H9 (cell line): ENCODE results near the gene USP37. TPM values are rescaled to one million over a fixed set of nuclear protein-coding genes. Genes with fewer than 3 reads are reported as not detected.
A peak's percentile ranks its signal among the peaks of the same experiment; 100 is the strongest.

Experiments
- DNase-seq: peaks from one replicate; pipeline ENCODE4 v3.0.0-alpha.2; 2017
- H2AFZ ChIP-seq: one replicate; pipeline ENCODE4 v1.6.1; 2013; ENCODE audit warnings: mild to moderate bottlenecking, low read length, control low read depth, moderate library complexity
- H2AK5ac ChIP-seq: 2 replicates; pipeline ENCODE4 v1.6.1; 2013; ENCODE audit warnings: low read length, control low read depth, mixed read lengths; ENCODE audit not compliant: insufficient read length
- H2BK120ac ChIP-seq: one replicate; pipeline ENCODE4 v1.6.1; 2013; ENCODE audit warnings: low read depth, mild to moderate bottlenecking, low read length, control low read depth, inconsistent platforms; ENCODE audit not compliant: poor library complexity, severe bottlenecking
- H2BK12ac ChIP-seq: 2 replicates; pipeline ENCODE4 v1.6.1; 2013; ENCODE audit warnings: low read length, control low read depth, mixed read lengths, low read depth; ENCODE audit not compliant: insufficient read length
- H2BK15ac ChIP-seq: 2 replicates; pipeline ENCODE4 v1.6.1; 2013; ENCODE audit warnings: low read depth, low read length, control low read depth
- H2BK20ac ChIP-seq: one replicate; pipeline ENCODE4 v1.6.1; 2013; ENCODE audit warnings: low read depth, mild to moderate bottlenecking, low read length, control low read depth, inconsistent platforms; ENCODE audit not compliant: poor library complexity, severe bottlenecking
- H2BK5ac ChIP-seq: 2 replicates; pipeline ENCODE4 v1.6.1; 2013; ENCODE audit warnings: low read length, control low read depth, mixed read lengths; ENCODE audit not compliant: insufficient read length
- H3K14ac ChIP-seq: 2 replicates; pipeline ENCODE4 v1.6.1; 2013; ENCODE audit warnings: low read length, control low read depth; ENCODE audit not compliant: insufficient read depth
- H3K18ac ChIP-seq: 2 replicates; pipeline ENCODE4 v1.6.1; 2013; ENCODE audit warnings: low read depth, mild to moderate bottlenecking, mixed read lengths, low read length, control low read depth; ENCODE audit not compliant: insufficient read length
- H3K23ac ChIP-seq: 2 replicates; pipeline ENCODE4 v1.6.1; 2013; ENCODE audit warnings: low read length, control low read depth, mixed read lengths, low read depth; ENCODE audit not compliant: insufficient read length
- H3K23me2 ChIP-seq: 2 replicates; pipeline ENCODE4 v1.6.1; 2013; ENCODE audit warnings: low read depth, mild to moderate bottlenecking, mixed read lengths, low read length, control low read depth; ENCODE audit not compliant: insufficient read length, poor library complexity, severe bottlenecking
- H3K27ac ChIP-seq: 2 replicates; pipeline ENCODE4 v1.5.1; 2013; ENCODE audit warnings: low read length, control low read depth, mixed read lengths, low read depth; ENCODE audit not compliant: insufficient read length
- H3K27me3 ChIP-seq: 2 replicates; pipeline ENCODE4 v1.6.1; 2013; ENCODE audit warnings: low read length, control low read depth, inconsistent platforms; ENCODE audit not compliant: insufficient read depth
- H3K4ac ChIP-seq: 2 replicates; pipeline ENCODE4 v1.6.1; 2013; ENCODE audit warnings: low read depth, mild to moderate bottlenecking, control low read depth, inconsistent platforms, low read length, moderate library complexity
- H3K4me1 ChIP-seq: 2 replicates; pipeline ENCODE4 v1.6.1; 2013; ENCODE audit warnings: low read length, control low read depth, inconsistent platforms; ENCODE audit not compliant: insufficient read depth
- H3K4me2 ChIP-seq: 2 replicates; pipeline ENCODE4 v1.6.1; 2013; ENCODE audit warnings: low read length, control low read depth, mixed read lengths; ENCODE audit not compliant: insufficient read length, insufficient read depth
- H3K56ac ChIP-seq: 2 replicates; pipeline ENCODE4 v1.6.1; 2013; ENCODE audit warnings: low read depth, mild to moderate bottlenecking, mixed read lengths, low read length, control low read depth; ENCODE audit not compliant: insufficient read length
- H3K79me1 ChIP-seq: 2 replicates; pipeline ENCODE4 v1.6.1; 2013; ENCODE audit warnings: low read depth, mild to moderate bottlenecking, moderate library complexity, low read length, control low read depth, inconsistent platforms; ENCODE audit not compliant: insufficient read depth, poor library complexity, severe bottlenecking
- H3K79me2 ChIP-seq: 2 replicates; pipeline ENCODE4 v1.6.1; 2013; ENCODE audit warnings: low read length, control low read depth, inconsistent platforms; ENCODE audit not compliant: insufficient read depth
- H3K9ac ChIP-seq: 2 replicates; pipeline ENCODE4 v1.6.1; 2013; ENCODE audit warnings: low read length, control low read depth, mixed read lengths; ENCODE audit not compliant: insufficient read length; ENCODE audit errors: extremely low read depth
- H3K9me3 ChIP-seq: one replicate; pipeline ENCODE4 v1.6.1; 2013; ENCODE audit warnings: low read depth, low read length, inconsistent platforms; ENCODE audit not compliant: control insufficient read depth
- H3T11ph ChIP-seq: one replicate; pipeline ENCODE4 v1.6.1; 2013; ENCODE audit warnings: mild to moderate bottlenecking, low read length, control low read depth, inconsistent platforms
- H4K20me1 ChIP-seq: one replicate; pipeline ENCODE4 v1.6.1; 2013; ENCODE audit not compliant: control insufficient read depth, insufficient read length, insufficient read depth
- H4K5ac ChIP-seq: 2 replicates; pipeline ENCODE4 v1.6.1; 2013; ENCODE audit warnings: low read depth, mild to moderate bottlenecking, mixed read lengths, low read length, control low read depth; ENCODE audit not compliant: insufficient read length
- H4K8ac ChIP-seq: replicated peaks from 2 replicates; pipeline ENCODE4 v1.6.1; 2013; ENCODE audit warnings: low read length, control low read depth, mixed read lengths, low read depth; ENCODE audit not compliant: insufficient read length
- H4K91ac ChIP-seq: 2 replicates; pipeline ENCODE4 v1.6.1; 2013; ENCODE audit warnings: low read depth, mild to moderate bottlenecking, moderate library complexity, mixed read lengths, low read length, control low read depth; ENCODE audit not compliant: insufficient read length
- H3K27ac Mint-ChIP-seq, 3 experiments: 2 replicates in 2 of 3; 3 replicates in 1 of 3; pipeline ENCODE4 v1.8.0; 2020 to 2021; ENCODE audit warnings: mixed read lengths in 3 of 3, mild to moderate bottlenecking in 1 of 3, moderate library complexity in 1 of 3
- H3K27me3 Mint-ChIP-seq: 2 replicates; pipeline ENCODE4 v1.8.0; 2021; ENCODE audit warnings: low read depth, mild to moderate bottlenecking, moderate library complexity, mixed read lengths
- H3K36me3 Mint-ChIP-seq, 3 experiments: 2 replicates in 2 of 3; 3 replicates in 1 of 3; pipeline ENCODE4 v1.8.0; 2020 to 2021; ENCODE audit warnings: low read depth in 3 of 3, mixed read lengths in 3 of 3; ENCODE audit not compliant: insufficient read depth in 1 of 3
- H3K4me1 Mint-ChIP-seq, 2 experiments: 2 replicates each; pipeline ENCODE4 v1.8.0; 2020; ENCODE audit warnings: mixed read lengths in 2 of 2
- H3K4me3 Mint-ChIP-seq, 2 experiments: 2 replicates in 1 of 2; 3 replicates in 1 of 2; pipeline ENCODE4 v1.8.0; 2020 to 2021; ENCODE audit warnings: mild to moderate bottlenecking in 2 of 2, mixed read lengths in 2 of 2, moderate library complexity in 1 of 2
- H3K9me3 Mint-ChIP-seq, 2 experiments: 2 replicates in 1 of 2; 3 replicates in 1 of 2; pipeline ENCODE4 v1.8.0; 2020; ENCODE audit warnings: mild to moderate bottlenecking in 2 of 2, mixed read lengths in 2 of 2, moderate library complexity in 1 of 2
- WGBS: extraction: QIAGEN DNeasy Blood & Tissue Kit; methylation state at CpG from one replicate; pipeline ENCODE4 v1.1.7; 2013; ENCODE audit warnings: missing lambda C conversion rate, low lambda C conversion rate, mixed read lengths; ENCODE audit not compliant: insufficient read length; ENCODE audit errors: extremely low coverage; 5-methylcytosine and 5-hydroxymethylcytosine counted together
- total RNA-seq: library from RNA; stranded (reverse); gene quantifications from 2 replicates; pipeline ENCODE4 v1.2.1, GENCODE V29; 2021
- TF ChIP-seq, protein P1 (sequence below): fragments of 200-600 bp; sonication (generic); conservative IDR thresholded peaks from 3 replicates; pipeline ENCODE4 v1.8.0; 2021; ENCODE audit warnings: antibody characterized with exemption, mild to moderate bottlenecking

The USP37 gene
- total RNA-seq, 1 experiment from 2014 or later = 34.9 TPM

DNA sequence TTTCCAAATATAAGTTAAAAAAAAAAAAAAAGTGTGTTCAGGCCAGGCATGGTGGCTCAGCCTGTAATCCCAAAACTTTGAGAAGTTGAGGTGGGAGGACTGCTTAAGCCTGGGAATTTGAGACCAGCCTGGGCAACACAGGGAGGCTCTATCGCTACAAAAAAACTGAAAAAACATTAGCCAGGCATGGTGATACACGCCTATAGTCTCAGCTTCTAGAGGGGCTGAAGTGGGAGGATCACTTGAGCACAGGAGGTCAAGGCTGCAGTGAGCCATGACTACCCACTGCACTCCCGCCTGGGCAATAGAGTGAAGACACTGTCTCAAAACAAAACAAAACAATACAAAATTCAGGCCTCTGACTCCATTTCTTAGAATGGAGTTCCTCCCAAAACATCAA, 9.2 kb downstream of the USP37 start:
- no peak overlapping the region for H3T11ph ChIP-seq
- WGBS = no CpG with 5 or more reads among the region's 3 CpGs
- H3K36me3 Mint-ChIP-seq = peaks cover 34 to 64% (median 62%) of the 10 kb centered on the region in 3 experiments
- H4K8ac ChIP-seq = no peak overlapping the region
- H3K9me3 ChIP-seq = no peaks in the 10 kb centered on the region
- no peaks in the 10 kb centered on the region for H4K20me1 ChIP-seq
- no peak overlapping the region for H2BK15ac ChIP-seq
- no peak overlapping the region for H2BK20ac ChIP-seq
- no peaks in the 10 kb centered on the region for H3K23me2 ChIP-seq
- TF ChIP-seq, protein P1, sequence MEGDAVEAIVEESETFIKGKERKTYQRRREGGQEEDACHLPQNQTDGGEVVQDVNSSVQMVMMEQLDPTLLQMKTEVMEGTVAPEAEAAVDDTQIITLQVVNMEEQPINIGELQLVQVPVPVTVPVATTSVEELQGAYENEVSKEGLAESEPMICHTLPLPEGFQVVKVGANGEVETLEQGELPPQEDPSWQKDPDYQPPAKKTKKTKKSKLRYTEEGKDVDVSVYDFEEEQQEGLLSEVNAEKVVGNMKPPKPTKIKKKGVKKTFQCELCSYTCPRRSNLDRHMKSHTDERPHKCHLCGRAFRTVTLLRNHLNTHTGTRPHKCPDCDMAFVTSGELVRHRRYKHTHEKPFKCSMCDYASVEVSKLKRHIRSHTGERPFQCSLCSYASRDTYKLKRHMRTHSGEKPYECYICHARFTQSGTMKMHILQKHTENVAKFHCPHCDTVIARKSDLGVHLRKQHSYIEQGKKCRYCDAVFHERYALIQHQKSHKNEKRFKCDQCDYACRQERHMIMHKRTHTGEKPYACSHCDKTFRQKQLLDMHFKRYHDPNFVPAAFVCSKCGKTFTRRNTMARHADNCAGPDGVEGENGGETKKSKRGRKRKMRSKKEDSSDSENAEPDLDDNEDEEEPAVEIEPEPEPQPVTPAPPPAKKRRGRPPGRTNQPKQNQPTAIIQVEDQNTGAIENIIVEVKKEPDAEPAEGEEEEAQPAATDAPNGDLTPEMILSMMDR = no peak
- no peak overlapping the region for H4K91ac ChIP-seq
- no peak overlapping the region for H3K4ac ChIP-seq
- no peak overlapping the region for H2AK5ac ChIP-seq
- H3K18ac ChIP-seq = no peak overlapping the region
- no peak overlapping the region for H2BK5ac ChIP-seq
- H3K4me1 Mint-ChIP-seq = peaks cover 11 to 18% of the 10 kb centered on the region in 2 experiments
- no peaks in the 10 kb centered on the region; the same call in 1 of the 2 replicates for H3K4me1 ChIP-seq
- H4K5ac ChIP-seq = no peak overlapping the region
- peaks cover 5% of the 10 kb centered on the region for H3K79me1 ChIP-seq
- H3K4me2 ChIP-seq = no peak overlapping the region
- H3K56ac ChIP-seq = no peak overlapping the region
- H3K79me2 ChIP-seq = no peaks in the 10 kb centered on the region
- H3K9me3 Mint-ChIP-seq = no peaks in the 10 kb centered on the region
- H3K27me3 Mint-ChIP-seq = no peaks in the 10 kb centered on the region
- no peak overlapping the region for H2BK12ac ChIP-seq
- H3K27ac Mint-ChIP-seq = peak overlapping the region in 1 of 3 experiments; percentile 13; a peak in 1 of 7 replicates
- H2AFZ ChIP-seq = no peak overlapping the region
- no peak for DNase-seq
- H3K4me3 Mint-ChIP-seq = no peak overlapping the region
- H3K27ac ChIP-seq = no peak overlapping the region
- H2BK120ac ChIP-seq = no peak overlapping the region
- H3K27me3 ChIP-seq = no peaks in the 10 kb centered on the region
- H3K14ac ChIP-seq = no peak overlapping the region
- H3K9ac ChIP-seq = no peak overlapping the region
- no peak overlapping the region for H3K23ac ChIP-seq
